Measurements from ENCODE around the gene ANKRD44. TPM values are rescaled to one million over a fixed set of nuclear protein-coding genes. Genes with fewer than 3 reads are reported as not detected.

ANKRD44 gene
- total and polyA plus RNA-seq, 2 of the 8 experiments (the other 6 are each of a cell fraction or from before 2014, with no cell fraction given), result 1.2 to 1.3 TPM

DNA sequence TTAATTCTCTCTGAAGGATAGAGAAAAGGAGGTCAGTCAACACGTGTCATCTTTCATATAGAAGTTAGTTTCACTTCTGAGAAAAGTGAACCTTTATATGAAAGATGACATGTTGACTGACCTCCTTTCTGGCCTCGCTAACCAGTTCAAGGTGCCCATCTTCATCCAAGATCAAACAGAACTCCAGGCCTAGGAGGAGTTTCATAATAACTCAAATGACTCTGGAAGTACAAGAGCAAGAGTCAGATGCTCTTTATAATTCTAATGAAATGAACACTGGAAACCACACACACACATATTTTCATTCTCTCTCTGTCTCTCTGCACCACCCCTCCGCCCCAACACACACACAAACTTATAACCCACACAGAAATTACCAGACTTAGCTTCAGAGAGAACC lies 16.3 kb downstream of the ANKRD44 start:
- no peaks in the 10 kb centered on the region for H4K20me1 ChIP-seq (replicated peaks in 1 of 2; ENCODE audit: control insufficient read depth in 1 of 2, insufficient read depth in 2 of 2, low read length in 2 of 2)
- FAIRE-seq (no peak), DNase-seq (ENCODE audit: low read depth in 1 of 2, low spot score in 2 of 2) (no peak)
- H3K27ac ChIP-seq (ENCODE audit: low read depth, low read length), result no peak overlapping the region
- no peak overlapping the region for H2BK5ac ChIP-seq (ENCODE audit: low read depth, low read length)
- no peak overlapping the region for H4K91ac ChIP-seq (replicated peaks; ENCODE audit: insufficient read length, low read length)
- no peak overlapping the region for H3K23ac ChIP-seq (ENCODE audit: insufficient read length)
- WGBS, 2 experiments (ENCODE audit: extremely low coverage in 1 of 2, insufficient coverage in 1 of 2, insufficient read length in 1 of 2, insufficient replicate concordance in 2 of 2, low coverage in 1 of 2, low lambda C conversion rate in 2 of 2, missing lambda C conversion rate in 1 of 2), result 81% methylated on average over 3 of the region's 3 CpGs; no CpG with 5 or more reads in 1 of the 2 experiments
- ChIA-PET CTCF (ENCODE audit: partially characterized antibody) (interaction anchor here (1.0 kb wide), 1 partner anchor 104 kb away, joined by 3 read pairs; no protein-coding TSS in a partner anchor), POLR2A (ENCODE audit: partially characterized antibody) (no interaction called here)
- H3K4me3 ChIP-seq (ENCODE audit: extremely low read depth in 1 of 4, insufficient read depth in 2 of 4, low read depth in 3 of 4, low read length in 4 of 4), result no peak overlapping the region
- no peak overlapping the region for H3K56ac ChIP-seq (replicated peaks; ENCODE audit: insufficient read length, low read depth, low read length)
- no peaks in the 10 kb centered on the region for H3K9me3 ChIP-seq (ENCODE audit: insufficient read depth in 2 of 2, low read depth in 1 of 2, low read length in 1 of 2)
- H3K79me2 ChIP-seq (ENCODE audit: control insufficient read depth in 1 of 2, insufficient read depth in 2 of 2, low read length in 2 of 2), result no peaks in the 10 kb centered on the region
- no peak overlapping the region for H3K18ac ChIP-seq (ENCODE audit: extremely low read depth, low read length)
- H4K8ac ChIP-seq (ENCODE audit: extremely low read depth, insufficient read depth, low read length), result no peak overlapping the region
- no peak overlapping the region for H2BK12ac ChIP-seq (ENCODE audit: low read depth, low read length)
- no peak overlapping the region for H3K14ac ChIP-seq (ENCODE audit: insufficient read length)
- H3K9ac ChIP-seq (replicated peaks in 1 of 4; ENCODE audit: extremely low read depth in 1 of 4, low read depth in 3 of 4, low read length in 3 of 4), result no peak overlapping the region
- no peaks in the 10 kb centered on the region for H3K4me1 ChIP-seq (replicated peaks in 1 of 4; ENCODE audit: control insufficient read depth in 3 of 4, insufficient read depth in 4 of 4, low read length in 3 of 4)
- H2BK20ac ChIP-seq (ENCODE audit: low read length), result no peak overlapping the region
- no peaks in the 10 kb centered on the region for H3K79me1 ChIP-seq (ENCODE audit: low read depth, low read length)
- H2BK15ac ChIP-seq (ENCODE audit: low read length), result no peak overlapping the region
- H3K4ac ChIP-seq (replicated peaks; ENCODE audit: insufficient read length, low read depth, low read length), result no peak overlapping the region
- no peak overlapping the region for H3K4me2 ChIP-seq (ENCODE audit: insufficient read depth in 1 of 2, low read depth in 2 of 2, low read length in 2 of 2)
- no peaks in the 10 kb centered on the region for H3K23me2 ChIP-seq (ENCODE audit: low read depth, low read length)
- H4K5ac ChIP-seq (ENCODE audit: insufficient read length, low read depth, low read length), result no peak overlapping the region
- H2AFZ ChIP-seq (ENCODE audit: low read length), result no peak overlapping the region
- no peaks in the 10 kb centered on the region for H3K36me3 ChIP-seq (ENCODE audit: control insufficient read depth in 2 of 4, insufficient read depth in 4 of 4, low read length in 3 of 4)
- no peak overlapping the region for H2BK120ac ChIP-seq (replicated peaks; ENCODE audit: low read depth, low read length)
- H2AK5ac ChIP-seq (ENCODE audit: low read depth, low read length), result no peak overlapping the region
- H3K27me3 ChIP-seq (replicated peaks in 1 of 4; ENCODE audit: control insufficient read depth in 3 of 4, extremely low read depth in 1 of 4, insufficient read depth in 3 of 4, low read length in 3 of 4), result no peaks in the 10 kb centered on the region
- TF ChIP-seq JUND (IDR thresholded peaks at IDR 0.05; ENCODE audit: low read length), result no peak
- TF ChIP-seq TCF12 (IDR thresholded peaks at IDR 0.05; ENCODE audit: low read depth, low read length), result no peak
- TF ChIP-seq, protein P1, sequence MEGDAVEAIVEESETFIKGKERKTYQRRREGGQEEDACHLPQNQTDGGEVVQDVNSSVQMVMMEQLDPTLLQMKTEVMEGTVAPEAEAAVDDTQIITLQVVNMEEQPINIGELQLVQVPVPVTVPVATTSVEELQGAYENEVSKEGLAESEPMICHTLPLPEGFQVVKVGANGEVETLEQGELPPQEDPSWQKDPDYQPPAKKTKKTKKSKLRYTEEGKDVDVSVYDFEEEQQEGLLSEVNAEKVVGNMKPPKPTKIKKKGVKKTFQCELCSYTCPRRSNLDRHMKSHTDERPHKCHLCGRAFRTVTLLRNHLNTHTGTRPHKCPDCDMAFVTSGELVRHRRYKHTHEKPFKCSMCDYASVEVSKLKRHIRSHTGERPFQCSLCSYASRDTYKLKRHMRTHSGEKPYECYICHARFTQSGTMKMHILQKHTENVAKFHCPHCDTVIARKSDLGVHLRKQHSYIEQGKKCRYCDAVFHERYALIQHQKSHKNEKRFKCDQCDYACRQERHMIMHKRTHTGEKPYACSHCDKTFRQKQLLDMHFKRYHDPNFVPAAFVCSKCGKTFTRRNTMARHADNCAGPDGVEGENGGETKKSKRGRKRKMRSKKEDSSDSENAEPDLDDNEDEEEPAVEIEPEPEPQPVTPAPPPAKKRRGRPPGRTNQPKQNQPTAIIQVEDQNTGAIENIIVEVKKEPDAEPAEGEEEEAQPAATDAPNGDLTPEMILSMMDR (IDR thresholded peaks at IDR 0.05; ENCODE audit: control extremely low read depth in 1 of 3, insufficient read depth in 1 of 3, low read depth in 1 of 3, low read length in 3 of 3), result no peak
- no peak for TF ChIP-seq FOSL1 (IDR thresholded peaks at IDR 0.05; ENCODE audit: insufficient read depth, low read depth, low read length)
- TF ChIP-seq POLR2A (IDR thresholded peaks at IDR 0.05; ENCODE audit: control extremely low read depth in 1 of 2, low read depth in 2 of 2, low read length in 2 of 2), result no peak
- TF ChIP-seq HDAC2 (IDR thresholded peaks at IDR 0.05; ENCODE audit: borderline replicate concordance in 1 of 2, low read depth in 2 of 2, low read length in 2 of 2), result no peak
- no peak for TF ChIP-seq CEBPB (IDR thresholded peaks at IDR 0.05; ENCODE audit: low read depth, low read length)
- TF ChIP-seq POU5F1 (IDR thresholded peaks at IDR 0.05; ENCODE audit: low read depth, low read length), result no peak
- TF ChIP-seq EGR1 (IDR thresholded peaks at IDR 0.05; ENCODE audit: borderline replicate concordance, low read depth, low read length), result no peak
- TF ChIP-seq, protein P2, sequence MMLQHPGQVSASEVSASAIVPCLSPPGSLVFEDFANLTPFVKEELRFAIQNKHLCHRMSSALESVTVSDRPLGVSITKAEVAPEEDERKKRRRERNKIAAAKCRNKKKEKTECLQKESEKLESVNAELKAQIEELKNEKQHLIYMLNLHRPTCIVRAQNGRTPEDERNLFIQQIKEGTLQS (IDR thresholded peaks at IDR 0.05; ENCODE audit: insufficient read depth, low read depth, low read length), result no peak
- no peak for TF ChIP-seq CHD2 (IDR thresholded peaks at IDR 0.05; ENCODE audit: low read length)

Data from H1 (cell line).